Activated CD4-positive, alpha-beta T cell treated with anti-CD3 and anti-CD28 coated beads, Interleukin-2, amount 10 ng/mL, durations not matched to agents 24 days and 14 days (primary cell): ENCODE data around the gene PTMA. TPM values are rescaled to one million over a fixed set of nuclear protein-coding genes. Genes with fewer than 3 reads are reported as not detected.
"Not testable (repeated sequence)": the region's sequence is repeated elsewhere in the genome, so short reads cannot be mapped to it uniquely, and the experiment has no call there.

Experiments
- DNase-seq: peaks from one replicate; pipeline ENCODE4 v3.0.0; 2022
- H3K27ac Mint-ChIP-seq: one replicate; pipeline ENCODE4 v1.8.0; 2022; ENCODE audit warnings: mild to moderate bottlenecking, mixed read lengths
- H3K27me3 Mint-ChIP-seq: one replicate; pipeline ENCODE4 v1.8.0; 2022; ENCODE audit warnings: mixed read lengths
- H3K36me3 Mint-ChIP-seq: one replicate; pipeline ENCODE4 v1.8.0; 2022; ENCODE audit warnings: low read depth, mild to moderate bottlenecking, mixed read lengths
- H3K4me1 Mint-ChIP-seq: one replicate; pipeline ENCODE4 v1.8.0; 2021; ENCODE audit warnings: mixed read lengths
- H3K4me3 Mint-ChIP-seq: one replicate; pipeline ENCODE4 v1.8.0; 2022; ENCODE audit warnings: mild to moderate bottlenecking, moderate library complexity, mixed read lengths
- H3K9me3 Mint-ChIP-seq: one replicate; pipeline ENCODE4 v1.8.0; 2021; ENCODE audit warnings: mixed read lengths
- intact Hi-C: fragments of 100-400 bp; cut with micrococcal nuclease; formaldehyde crosslinking; loops from one replicate; pipeline ENCODE4 v1.15.1; 2023
- total RNA-seq: library from RNA; stranded (reverse); gene quantifications from 2 replicates; pipeline ENCODE4 v1.2.3, GENCODE V29; 2022

The PTMA gene
- total RNA-seq, 1 donor from 2014 or later = 2,379 TPM

- H3K4me1 Mint-ChIP-seq = no peaks in the 10 kb centered on the region
- H3K9me3 Mint-ChIP-seq = no peaks in the 10 kb centered on the region
- no peak overlapping the region for H3K27ac Mint-ChIP-seq
- intact Hi-C loops = no loop called here
- H3K27me3 Mint-ChIP-seq = no peaks in the 10 kb centered on the region
- DNase-seq = no peak
- no peaks in the 10 kb centered on the region for H3K36me3 Mint-ChIP-seq
- no peak overlapping the region for H3K4me3 Mint-ChIP-seq
These were observed 14.5 kb downstream of the PTMA start for GRCh38 chr2:231722721-231723307.

- Mint-ChIP-seq H3K36me3 (no peaks in the 10 kb centered on the region), H3K4me3 (no peak overlapping the region), H3K4me1 (no peaks in the 10 kb centered on the region), H3K27ac (no peak overlapping the region), H3K9me3 (no peaks in the 10 kb centered on the region), H3K27me3 (no peaks in the 10 kb centered on the region)
- no peak for DNase-seq
- intact Hi-C loops = no loop called here
These were observed 17.2 kb downstream of the PTMA start for GRCh38 chr2:231725476-231725875.

- Mint-ChIP-seq H3K9me3 (no peaks in the 10 kb centered on the region), H3K27me3 (no peaks in the 10 kb centered on the region), H3K4me3 (no peak overlapping the region), H3K27ac (no peak overlapping the region), H3K36me3 (peaks cover 2% of the 10 kb centered on the region), H3K4me1 (no peaks in the 10 kb centered on the region)
- no peak for DNase-seq
- intact Hi-C loops = no loop called here
These were observed 18.0 kb downstream of the PTMA start for GRCh38 chr2:231726276-231726675.

- Mint-ChIP-seq H3K36me3 (peaks cover 7% of the 10 kb centered on the region), H3K27me3 (no peaks in the 10 kb centered on the region), H3K4me3 (no peak overlapping the region), H3K9me3 (no peaks in the 10 kb centered on the region), H3K27ac (no peak overlapping the region), H3K4me1 (no peaks in the 10 kb centered on the region)
- DNase-seq = no peak
- intact Hi-C loops = no loop called here
These were observed 19.3 kb downstream of the PTMA start for GRCh38 chr2:231727621-231728020.

GRCh38 chr2:231732604-231733003 is 24.3 kb downstream of the PTMA start:
- DNase-seq = no peak
- no peaks in the 10 kb centered on the region for H3K9me3 Mint-ChIP-seq
- peaks cover 14% of the 10 kb centered on the region for H3K36me3 Mint-ChIP-seq
- H3K27me3 Mint-ChIP-seq = no peaks in the 10 kb centered on the region
- no peaks in the 10 kb centered on the region for H3K4me1 Mint-ChIP-seq
- no peak overlapping the region for H3K4me3 Mint-ChIP-seq
- no peak overlapping the region for H3K27ac Mint-ChIP-seq
- intact Hi-C loops = no loop called here

- Mint-ChIP-seq H3K27me3 (no peaks in the 10 kb centered on the region), H3K4me1 (no peaks in the 10 kb centered on the region), H3K36me3 (peaks cover 14% of the 10 kb centered on the region), H3K4me3 (no peak overlapping the region), H3K27ac (no peak overlapping the region), H3K9me3 (no peaks in the 10 kb centered on the region)
- no peak for DNase-seq
- intact Hi-C loops = no loop called here
These were observed 29.4 kb downstream of the PTMA start for GRCh38 chr2:231737761-231738160.

- no peaks in the 10 kb centered on the region for H3K9me3 Mint-ChIP-seq
These were observed 35.2 kb downstream of the PTMA start for GRCh38 chr2:231743376-231744116.

GRCh38 chr2:231745303-231746038 is 37.1 kb downstream of the PTMA start:
- no peak overlapping the region for H3K27ac Mint-ChIP-seq
- H3K9me3 Mint-ChIP-seq = no peaks in the 10 kb centered on the region
- peaks cover 4% of the 10 kb centered on the region for H3K36me3 Mint-ChIP-seq
- no peaks in the 10 kb centered on the region for H3K27me3 Mint-ChIP-seq
- H3K4me1 Mint-ChIP-seq = peaks cover 2% of the 10 kb centered on the region
- intact Hi-C loops = no loop called here
- H3K4me3 Mint-ChIP-seq = no peak overlapping the region
- DNase-seq = no peak

More at GRCh38 chr2:231743376-231744116, 35.2 kb downstream of the PTMA start:
- Mint-ChIP-seq H3K4me1 (peaks cover under 1% of the 10 kb centered on the region), H3K36me3 (no peaks in the 10 kb centered on the region), H3K27me3 (no peaks in the 10 kb centered on the region), H3K4me3 (no peak overlapping the region), H3K27ac (no peak overlapping the region)
- intact Hi-C loops = no loop called here
- DNase-seq = no peak

- H3K36me3 Mint-ChIP-seq, H3K27me3 Mint-ChIP-seq, H3K4me3 Mint-ChIP-seq, H3K9me3 Mint-ChIP-seq, H3K4me1 Mint-ChIP-seq, intact Hi-C loops, DNase-seq, H3K27ac Mint-ChIP-seq: not testable (repeated sequence)
These were observed 40.0 kb downstream of the PTMA start for GRCh38 chr2:231748153-231748896.

- H3K27me3 Mint-ChIP-seq, H3K36me3 Mint-ChIP-seq, DNase-seq, intact Hi-C loops, H3K4me1 Mint-ChIP-seq, H3K4me3 Mint-ChIP-seq, H3K27ac Mint-ChIP-seq, H3K9me3 Mint-ChIP-seq: not testable (repeated sequence)
These were observed 40.7 kb downstream of the PTMA start for GRCh38 chr2:231749016-231749415.

- DNase-seq = no peak
- Mint-ChIP-seq H3K36me3 (peaks cover 4% of the 10 kb centered on the region), H3K27me3 (no peaks in the 10 kb centered on the region), H3K27ac (no peak overlapping the region), H3K4me1 (peaks cover 2% of the 10 kb centered on the region), H3K4me3 (no peak overlapping the region), H3K9me3 (no peaks in the 10 kb centered on the region)
- intact Hi-C loops = no loop called here
These were observed 42.9 kb downstream of the PTMA start for GRCh38 chr2:231751042-231751815.

- H3K27ac Mint-ChIP-seq = no peak overlapping the region
- no peaks in the 10 kb centered on the region for H3K9me3 Mint-ChIP-seq
- intact Hi-C loops = no loop called here
- DNase-seq = no peak
- H3K4me3 Mint-ChIP-seq = no peak overlapping the region
- H3K36me3 Mint-ChIP-seq = peaks cover 4% of the 10 kb centered on the region
- no peaks in the 10 kb centered on the region for H3K27me3 Mint-ChIP-seq
- H3K4me1 Mint-ChIP-seq = peaks cover 2% of the 10 kb centered on the region
These were observed 43.7 kb downstream of the PTMA start for GRCh38 chr2:231752061-231752460.

GRCh38 chr2:231761735-231762134 is 53.4 kb downstream of the PTMA start:
- Mint-ChIP-seq H3K27me3 (no peaks in the 10 kb centered on the region), H3K4me3 (no peak overlapping the region), H3K36me3 (peaks cover 4% of the 10 kb centered on the region), H3K9me3 (no peaks in the 10 kb centered on the region), H3K4me1 (peaks cover 16% of the 10 kb centered on the region), H3K27ac (no peak overlapping the region)
- intact Hi-C loops = no loop called here
- DNase-seq = no peak
